Measurements from ENCODE around the gene CRYBB1.

DNA sequence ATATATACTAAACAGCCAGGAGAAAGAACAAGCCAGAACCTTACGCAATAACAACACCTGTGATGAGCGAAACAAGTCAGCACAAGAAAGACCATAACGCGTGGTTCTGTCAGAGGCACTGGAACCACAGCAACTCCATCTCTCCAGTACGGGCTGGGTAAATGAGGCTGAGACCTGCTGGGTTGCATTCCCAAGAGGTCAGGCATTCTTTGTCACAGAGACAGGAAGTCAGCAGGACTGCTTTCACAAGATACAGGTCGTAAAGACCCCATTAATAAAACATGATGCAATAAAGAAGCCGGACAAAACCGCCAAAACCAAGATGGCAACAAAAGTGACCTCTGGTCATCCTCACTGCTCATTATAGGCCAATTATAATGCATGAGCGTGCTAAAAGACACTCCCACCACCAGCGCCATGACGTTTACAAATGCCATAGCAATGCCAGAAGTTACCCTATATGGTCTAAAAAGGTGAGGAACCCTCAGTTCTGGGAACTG is 49.6 kb downstream of the CRYBB1 start:
- TF ChIP-seq, protein P1, sequence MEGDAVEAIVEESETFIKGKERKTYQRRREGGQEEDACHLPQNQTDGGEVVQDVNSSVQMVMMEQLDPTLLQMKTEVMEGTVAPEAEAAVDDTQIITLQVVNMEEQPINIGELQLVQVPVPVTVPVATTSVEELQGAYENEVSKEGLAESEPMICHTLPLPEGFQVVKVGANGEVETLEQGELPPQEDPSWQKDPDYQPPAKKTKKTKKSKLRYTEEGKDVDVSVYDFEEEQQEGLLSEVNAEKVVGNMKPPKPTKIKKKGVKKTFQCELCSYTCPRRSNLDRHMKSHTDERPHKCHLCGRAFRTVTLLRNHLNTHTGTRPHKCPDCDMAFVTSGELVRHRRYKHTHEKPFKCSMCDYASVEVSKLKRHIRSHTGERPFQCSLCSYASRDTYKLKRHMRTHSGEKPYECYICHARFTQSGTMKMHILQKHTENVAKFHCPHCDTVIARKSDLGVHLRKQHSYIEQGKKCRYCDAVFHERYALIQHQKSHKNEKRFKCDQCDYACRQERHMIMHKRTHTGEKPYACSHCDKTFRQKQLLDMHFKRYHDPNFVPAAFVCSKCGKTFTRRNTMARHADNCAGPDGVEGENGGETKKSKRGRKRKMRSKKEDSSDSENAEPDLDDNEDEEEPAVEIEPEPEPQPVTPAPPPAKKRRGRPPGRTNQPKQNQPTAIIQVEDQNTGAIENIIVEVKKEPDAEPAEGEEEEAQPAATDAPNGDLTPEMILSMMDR (IDR thresholded peaks at IDR 0.05; ENCODE audit: low read depth, low read length, missing input control): no peak
- TF ChIP-seq, protein P2, sequence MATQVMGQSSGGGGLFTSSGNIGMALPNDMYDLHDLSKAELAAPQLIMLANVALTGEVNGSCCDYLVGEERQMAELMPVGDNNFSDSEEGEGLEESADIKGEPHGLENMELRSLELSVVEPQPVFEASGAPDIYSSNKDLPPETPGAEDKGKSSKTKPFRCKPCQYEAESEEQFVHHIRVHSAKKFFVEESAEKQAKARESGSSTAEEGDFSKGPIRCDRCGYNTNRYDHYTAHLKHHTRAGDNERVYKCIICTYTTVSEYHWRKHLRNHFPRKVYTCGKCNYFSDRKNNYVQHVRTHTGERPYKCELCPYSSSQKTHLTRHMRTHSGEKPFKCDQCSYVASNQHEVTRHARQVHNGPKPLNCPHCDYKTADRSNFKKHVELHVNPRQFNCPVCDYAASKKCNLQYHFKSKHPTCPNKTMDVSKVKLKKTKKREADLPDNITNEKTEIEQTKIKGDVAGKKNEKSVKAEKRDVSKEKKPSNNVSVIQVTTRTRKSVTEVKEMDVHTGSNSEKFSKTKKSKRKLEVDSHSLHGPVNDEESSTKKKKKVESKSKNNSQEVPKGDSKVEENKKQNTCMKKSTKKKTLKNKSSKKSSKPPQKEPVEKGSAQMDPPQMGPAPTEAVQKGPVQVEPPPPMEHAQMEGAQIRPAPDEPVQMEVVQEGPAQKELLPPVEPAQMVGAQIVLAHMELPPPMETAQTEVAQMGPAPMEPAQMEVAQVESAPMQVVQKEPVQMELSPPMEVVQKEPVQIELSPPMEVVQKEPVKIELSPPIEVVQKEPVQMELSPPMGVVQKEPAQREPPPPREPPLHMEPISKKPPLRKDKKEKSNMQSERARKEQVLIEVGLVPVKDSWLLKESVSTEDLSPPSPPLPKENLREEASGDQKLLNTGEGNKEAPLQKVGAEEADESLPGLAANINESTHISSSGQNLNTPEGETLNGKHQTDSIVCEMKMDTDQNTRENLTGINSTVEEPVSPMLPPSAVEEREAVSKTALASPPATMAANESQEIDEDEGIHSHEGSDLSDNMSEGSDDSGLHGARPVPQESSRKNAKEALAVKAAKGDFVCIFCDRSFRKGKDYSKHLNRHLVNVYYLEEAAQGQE (IDR thresholded peaks at IDR 0.05): no peak
- TF ChIP-seq TAF1 (conservative IDR thresholded peaks at IDR 0.05) (no peak), SP1 (IDR thresholded peaks at IDR 0.05) (no peak), FOXA1 (IDR thresholded peaks at IDR 0.05) (no peak), EGR1 (IDR thresholded peaks at IDR 0.05; ENCODE audit: low read depth in 2 of 2) (no peak), HNF4G (IDR thresholded peaks at IDR 0.05) (no peak), JUND (IDR thresholded peaks at IDR 0.05) (no peak)

Measured in liver (tissue), 3 donors.